NCI-H446 treated with DMSO at 0.1 percent for 48 hours (cell line): ENCODE measurements around the gene ZNF329.
"Not testable (repeated sequence)": the region's sequence is repeated elsewhere in the genome, so short reads cannot be mapped to it uniquely, and the experiment has no call there.

ENCODE experiments used
- DNase-seq: peaks from one replicate; lab custom pipeline; 2025; lab: John Stamatoyannopoulos, UW

ZNF329 gene

GRCh38 chr19:58150328-58150921, at the start of gene ZNF329:
TSS of gene ZNF329 (minus strand) at chr19:58150789. CDS start at chr19:58129503, 21,286 bp downstream.
- peak; percentile 46 for DNase-seq

- no peak for DNase-seq
These were observed 46.5 kb upstream of the ZNF329 start for GRCh38 chr19:58196901-58197616.

GRCh38 chr19:58183817-58184215, 33.2 kb upstream of the ZNF329 start:
- DNase-seq, result no peak

GRCh38 chr19:58182989-58183816, 32.6 kb upstream of the ZNF329 start, which contains the start of gene ZNF274:
TSS of gene ZNF274 (plus strand) at chr19:58183061. CDS start at chr19:58183966, 905 bp downstream.
- DNase-seq, result peak; percentile 78

GRCh38 chr19:58182577-58182988, 32.0 kb upstream of the ZNF329 start:
- DNase-seq, result no peak

GRCh38 chr19:58181902-58182576, 31.4 kb upstream of the ZNF329 start:
- no peak for DNase-seq

GRCh38 chr19:58170860-58171259, 20.3 kb upstream of the ZNF329 start:
- no peak for DNase-seq

GRCh38 chr19:58166708-58167280, 16.2 kb upstream of the ZNF329 start:
- DNase-seq, result no peak

GRCh38 chr19:58166268-58166667, 15.7 kb upstream of the ZNF329 start:
- no peak for DNase-seq

- DNase-seq, result no peak
These were observed 6.6 kb upstream of the ZNF329 start for GRCh38 chr19:58157045-58157728.

- DNase-seq, result no peak
These were observed 4.4 kb upstream of the ZNF329 start for GRCh38 chr19:58154679-58155648.

- no peak for DNase-seq
These were observed 3.7 kb upstream of the ZNF329 start for GRCh38 chr19:58154287-58154678.

GRCh38 chr19:58153386-58153785, 2.8 kb upstream of the ZNF329 start:
- no peak for DNase-seq

GRCh38 chr19:58147475-58147874, 3.1 kb downstream of the ZNF329 start:
- DNase-seq, result not testable (repeated sequence)

- no peak for DNase-seq
These were observed 4.7 kb downstream of the ZNF329 start for GRCh38 chr19:58145849-58146248.

- DNase-seq, result no peak
These were observed 16.3 kb downstream of the ZNF329 start for GRCh38 chr19:58134244-58134643.

- no peak for DNase-seq
These were observed 21.3 kb downstream of the ZNF329 start for GRCh38 chr19:58129284-58129683.

GRCh38 chr19:58128041-58128685, 22.4 kb downstream of the ZNF329 start:
- DNase-seq, result no peak

- DNase-seq, result no peak
These were observed 27.2 kb downstream of the ZNF329 start for GRCh38 chr19:58123354-58123753.
